Psoas muscle (tissue), 8 donors: ENCODE measurements around the gene MAP1B. TPM values are rescaled to one million over a fixed set of nuclear protein-coding genes. Genes with fewer than 3 reads are reported as not detected.

Source experiments
- ATAC-seq, 4 donors: fragments of 200-7000 bp; cut with Tn5 transposase; one replicate each; pipeline ENCODE4 v1.9.1; 2020; ENCODE audit warnings: moderate library complexity in 3 of 4, mild to moderate bottlenecking in 2 of 4
- DNase-seq, 2 donors: peaks; one replicate each; pipeline ENCODE4 v3.0.0-alpha.2; 2020
- H3K27ac ChIP-seq: fragments of 200-600 bp; one replicate; pipeline ENCODE4 v1.8.0; 2022
- H3K27me3 ChIP-seq, 3 donors: fragments of 200-600 bp in 1 of 3; one replicate each; pipeline versions ENCODE4 v1.6.1 to v1.8.0; 2013 to 2022; ENCODE audit warnings: low read length in 2 of 3, mild to moderate bottlenecking in 2 of 3, moderate library complexity in 1 of 3; ENCODE audit not compliant: insufficient read depth in 3 of 3
- H3K36me3 ChIP-seq, 2 donors: fragments of 200-600 bp in 1 of 2; one replicate each; pipeline versions ENCODE4 v1.6.1 to v1.8.0; 2013 to 2022; ENCODE audit warnings: low read depth in 1 of 2, mild to moderate bottlenecking in 1 of 2, moderate library complexity in 1 of 2; ENCODE audit not compliant: insufficient read depth in 1 of 2
- H3K4me1 ChIP-seq: fragments of 200-600 bp; one replicate; pipeline ENCODE4 v1.8.0; 2022
- H3K4me3 ChIP-seq: fragments of 200-600 bp; one replicate; pipeline ENCODE4 v1.8.0; 2022; ENCODE audit warnings: mild to moderate bottlenecking
- H3K9me3 ChIP-seq: fragments of 200-600 bp; one replicate; pipeline ENCODE4 v1.8.0; 2022
- CTCF ChIP-seq: fragments of 200-600 bp; IDR thresholded peaks from one replicate; pipeline ENCODE4 v1.8.0; 2022; ENCODE audit warnings: antibody characterized with exemption
- WGBS, 3 donors: extraction: QIAGEN DNeasy Blood & Tissue Kit; methylation state at CpG; one replicate each; pipeline versions ENCODE4 v1.1.6 to v1.1.7; 2013; 5-methylcytosine and 5-hydroxymethylcytosine counted together
- intact Hi-C, 2 donors: fragments of 100-400 bp; cut with DNase I; formaldehyde crosslinking; loops; one replicate each; pipeline versions ENCODE4 v1.11.0 to v1.14.2; 2022
- polyA plus RNA-seq, 3 donors: library from polyadenylated mRNA; stranded (reverse); fragments of 200-250 nt; gene quantifications; one replicate each; pipeline ENCODE4 v1.2.3, GENCODE V29; 2013
- total RNA-seq, 4 donors: library from RNA; stranded (reverse); fragmentation: NEBNext Ultra II Directional in 2 of 4; extraction: Animal tissue kit (Norgen Biotek cat#: 25700) in 2 of 4; gene quantifications; one replicate each; pipeline versions ENCODE4 v1.2.1 to v1.2.4, GENCODE V29; 2021 to 2023
- donor health status: healthy with polysubstance abuse.
- donor health status: DM: no; HTN: no; CAD: no; lungs with moderate emphysema.
- donor health status: Bipolar disorder and iron deficiency.
- donor health status: healthy.
- donor health status: DM: yes; HTN: yes; CAD: no.
- donor health status: DM: no; HTN: no; CAD: no.
- donor health status: DM: no; HTN: no; CAD: no.
- donor health status: DM: yes; HTN: yes; CAD: no.

MAP1B gene
- total and polyA plus RNA-seq, 7 donors = 1.1 to 20.2 (median 8.5) TPM

GRCh38 chr5:72144762-72145161 is 37.5 kb downstream of the MAP1B start:
- TF ChIP-seq CTCF = no peak
- Histone ChIP-seq H3K27ac (no peak overlapping the region), H3K36me3 (no peaks in the 10 kb centered on the region), H3K9me3 (no peaks in the 10 kb centered on the region), H3K4me3 (no peak overlapping the region), H3K4me1 (no peaks in the 10 kb centered on the region), H3K27me3 (no peaks in the 10 kb centered on the region)
- 51 to 81% (median 72%) methylated on average over 2 of the region's 2 CpGs for WGBS, 3 donors
- no peak for DNase-seq
- intact Hi-C loops = no loop called here
- no peak for ATAC-seq

DNA sequence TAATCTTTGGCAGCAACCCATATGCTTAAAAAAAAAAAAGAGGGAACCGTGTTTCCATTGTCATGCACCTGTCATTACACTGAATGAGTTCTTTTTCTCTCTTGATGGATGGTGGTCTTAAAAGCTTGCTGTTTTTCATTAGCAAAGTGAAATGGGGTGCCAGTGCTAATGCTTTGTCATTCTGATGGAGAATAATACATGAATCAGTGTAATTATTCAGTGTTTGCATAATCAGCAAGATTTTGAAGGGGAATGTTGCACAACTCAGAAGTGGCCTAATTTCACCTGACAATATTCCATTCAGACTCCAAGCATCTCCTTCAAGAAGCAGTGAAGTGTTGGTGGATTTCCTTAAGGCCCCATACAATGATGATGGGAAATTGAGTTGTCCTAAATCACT is 38.1 kb downstream of the MAP1B start:
- H3K9me3 ChIP-seq = no peaks in the 10 kb centered on the region
- 6 to 21% (median 19%) methylated on average over 1 of the region's 1 CpG for WGBS, 3 donors
- ATAC-seq = no peak
- no peaks in the 10 kb centered on the region for H3K36me3 ChIP-seq
- H3K27me3 ChIP-seq = no peaks in the 10 kb centered on the region
- H3K27ac ChIP-seq = no peak overlapping the region
- no peaks in the 10 kb centered on the region for H3K4me1 ChIP-seq
- intact Hi-C loops = no loop called here
- DNase-seq = no peak
- H3K4me3 ChIP-seq = no peak overlapping the region
- no peak for TF ChIP-seq CTCF

DNA sequence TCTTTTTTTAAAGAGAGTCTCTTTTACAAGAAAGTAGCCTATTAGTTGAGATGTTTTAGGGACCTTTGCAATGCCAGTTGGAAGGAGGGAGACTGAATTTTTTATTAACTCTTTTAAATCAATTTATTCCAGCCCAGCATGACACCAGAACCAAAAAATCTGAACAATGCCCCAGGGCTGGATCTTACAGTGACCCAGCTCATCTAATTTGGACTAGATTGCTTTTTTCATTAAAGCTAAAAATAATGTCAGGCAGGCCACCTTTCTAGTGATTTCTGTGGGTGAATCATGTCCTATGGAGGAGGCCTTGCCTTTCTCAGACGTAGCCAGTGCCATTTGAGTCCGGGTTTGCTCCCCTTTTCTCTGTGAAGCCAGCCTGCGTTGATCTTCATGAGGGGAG is 38.8 kb downstream of the MAP1B start:
- Histone ChIP-seq H3K4me1 (no peaks in the 10 kb centered on the region), H3K9me3 (no peaks in the 10 kb centered on the region), H3K27ac (no peak overlapping the region), H3K27me3 (no peaks in the 10 kb centered on the region), H3K4me3 (no peak overlapping the region), H3K36me3 (no peaks in the 10 kb centered on the region)
- 57 to 73% (median 59%) methylated on average over 3 of the region's 3 CpGs for WGBS, 3 donors
- no peak for ATAC-seq
- intact Hi-C loops = no loop called here
- no peak for TF ChIP-seq CTCF
- no peak for DNase-seq

- no peak overlapping the region for H3K27ac ChIP-seq
- intact Hi-C loops = no loop called here
- DNase-seq = no peak
- H3K4me1 ChIP-seq = no peaks in the 10 kb centered on the region
- no peak for ATAC-seq
- no peaks in the 10 kb centered on the region for H3K27me3 ChIP-seq
- H3K36me3 ChIP-seq = no peaks in the 10 kb centered on the region
- 82 to 88% (median 88%) methylated on average over 4 of the region's 4 CpGs for WGBS, 3 donors
- TF ChIP-seq CTCF = no peak
- no peaks in the 10 kb centered on the region for H3K9me3 ChIP-seq
- H3K4me3 ChIP-seq = no peak overlapping the region
These were observed 40.3 kb downstream of the MAP1B start for GRCh38 chr5:72147569-72147968.

DNA sequence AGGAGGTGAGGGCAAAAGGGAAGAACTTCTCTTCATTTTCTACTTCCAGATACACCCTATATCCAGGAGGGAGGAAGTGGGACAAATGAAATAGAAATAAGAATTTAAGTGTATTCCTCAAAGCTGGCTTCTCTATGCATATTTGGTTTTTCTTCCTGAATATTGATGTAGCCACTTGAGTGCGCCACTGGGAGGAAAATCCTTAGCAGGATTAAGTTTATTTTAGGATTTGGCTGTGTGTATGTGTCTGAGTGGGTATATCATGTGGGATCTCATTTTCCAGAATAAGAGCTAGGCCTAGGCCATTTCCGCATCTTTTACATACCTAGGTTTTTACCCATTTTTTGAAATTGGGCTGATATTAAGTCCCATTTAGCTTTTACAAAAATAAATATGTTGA is 42.5 kb downstream of the MAP1B start:
- H3K27ac ChIP-seq = no peak overlapping the region
- no peak for TF ChIP-seq CTCF
- no peak for DNase-seq
- intact Hi-C loops = no loop called here
- H3K27me3 ChIP-seq = no peaks in the 10 kb centered on the region
- WGBS, 3 donors = 96 to 100% (median 97%) methylated on average over 2 of the region's 2 CpGs
- H3K4me3 ChIP-seq = no peak overlapping the region
- no peaks in the 10 kb centered on the region for H3K9me3 ChIP-seq
- no peak for ATAC-seq
- no peaks in the 10 kb centered on the region for H3K4me1 ChIP-seq
- H3K36me3 ChIP-seq = no peaks in the 10 kb centered on the region
